ENCODE measurements around the gene MBD3L2.

The MBD3L2 gene

GRCh38 chr19:7074705-7075282, 25.7 kb downstream of the MBD3L2 start:
- TF ChIP-seq TEAD4 (IDR thresholded peaks at IDR 0.05): no peak
- TF ChIP-seq FOXM1 (IDR thresholded peaks at IDR 0.05; ENCODE audit: borderline replicate concordance, low read depth): no peak
- no peak for TF ChIP-seq RAD21 (IDR thresholded peaks at IDR 0.05; ENCODE audit: low read depth)
- TF ChIP-seq TAF1 (IDR thresholded peaks at IDR 0.05; ENCODE audit: low read depth): no peak
- TF ChIP-seq ZBTB7A (IDR thresholded peaks at IDR 0.05; ENCODE audit: low read depth): no peak
- TF ChIP-seq REST (IDR thresholded peaks at IDR 0.05; ENCODE audit: low read depth): no peak

- TF ChIP-seq FOXM1 (IDR thresholded peaks at IDR 0.05; ENCODE audit: borderline replicate concordance, low read depth): no peak
These were observed 27.0 kb downstream of the MBD3L2 start for GRCh38 chr19:7076151-7076550.

- no peak for TF ChIP-seq FOXM1 (IDR thresholded peaks at IDR 0.05; ENCODE audit: borderline replicate concordance, low read depth)
- TF ChIP-seq RAD21 (IDR thresholded peaks at IDR 0.05; ENCODE audit: low read depth): no peak
These were observed 28.9 kb downstream of the MBD3L2 start for GRCh38 chr19:7078008-7078407.

GRCh38 chr19:7083076-7083956, 34.2 kb downstream of the MBD3L2 start:
- TF ChIP-seq RAD21 (IDR thresholded peaks at IDR 0.05; ENCODE audit: low read depth) (no peak), TCF12 (IDR thresholded peaks at IDR 0.05; ENCODE audit: low read depth) (peak; percentile 74), REST (IDR thresholded peaks at IDR 0.05; ENCODE audit: low read depth) (no peak)

- TF ChIP-seq MAX (IDR thresholded peaks at IDR 0.05) (no peak), TAF1 (IDR thresholded peaks at IDR 0.05; ENCODE audit: low read depth) (no peak), FOXM1 (IDR thresholded peaks at IDR 0.05; ENCODE audit: borderline replicate concordance, low read depth) (no peak), TEAD4 (IDR thresholded peaks at IDR 0.05) (no peak), EP300 (IDR thresholded peaks at IDR 0.05; ENCODE audit: borderline replicate concordance) (no peak), NFIC (IDR thresholded peaks at IDR 0.05) (no peak), TCF12 (IDR thresholded peaks at IDR 0.05; ENCODE audit: low read depth) (no peak), ZBTB7A (IDR thresholded peaks at IDR 0.05; ENCODE audit: low read depth) (no peak), EGR1 (IDR thresholded peaks at IDR 0.05) (no peak), RAD21 (IDR thresholded peaks at IDR 0.05; ENCODE audit: low read depth) (no peak), REST (IDR thresholded peaks at IDR 0.05; ENCODE audit: low read depth) (no peak), CEBPB (IDR thresholded peaks at IDR 0.05) (no peak), CREB1 (IDR thresholded peaks at IDR 0.05; ENCODE audit: low read depth) (no peak), USF1 (IDR thresholded peaks at IDR 0.05) (no peak), YY1 (IDR thresholded peaks at IDR 0.05; ENCODE audit: low read depth) (no peak)
These were observed 39.9 kb downstream of the MBD3L2 start for GRCh38 chr19:7088999-7089398.

GRCh38 chr19:7098096-7098495, 49.0 kb downstream of the MBD3L2 start:
- TF ChIP-seq NFIC (IDR thresholded peaks at IDR 0.05) (no peak), USF1 (IDR thresholded peaks at IDR 0.05) (no peak), REST (IDR thresholded peaks at IDR 0.05; ENCODE audit: low read depth) (no peak), TCF12 (IDR thresholded peaks at IDR 0.05; ENCODE audit: low read depth) (no peak), TEAD4 (IDR thresholded peaks at IDR 0.05) (no peak), FOXM1 (IDR thresholded peaks at IDR 0.05; ENCODE audit: borderline replicate concordance, low read depth) (no peak), EGR1 (IDR thresholded peaks at IDR 0.05) (no peak), MAX (IDR thresholded peaks at IDR 0.05) (no peak), RAD21 (IDR thresholded peaks at IDR 0.05; ENCODE audit: low read depth) (no peak), ZBTB7A (IDR thresholded peaks at IDR 0.05; ENCODE audit: low read depth) (no peak), TAF1 (IDR thresholded peaks at IDR 0.05; ENCODE audit: low read depth) (no peak), CREB1 (IDR thresholded peaks at IDR 0.05; ENCODE audit: low read depth) (no peak), YY1 (IDR thresholded peaks at IDR 0.05; ENCODE audit: low read depth) (no peak)

Measured in Ishikawa (cell line).